ENCODE data around the gene SH3RF1.

GRCh38 chr4:169199184-169199583 is 71.6 kb downstream of the SH3RF1 start:
- no peak for TF ChIP-seq JUN (IDR thresholded peaks at IDR 0.05; ENCODE audit: low read depth, low read length)
- no peak for TF ChIP-seq CTCF (IDR thresholded peaks at IDR 0.05; ENCODE audit: control extremely low read depth in 1 of 3, insufficient read depth in 1 of 3, low read depth in 1 of 3, low read length in 3 of 3)
- TF ChIP-seq POLR2A (IDR thresholded peaks at IDR 0.05; ENCODE audit: control extremely low read depth in 1 of 2, low read depth in 2 of 2, low read length in 2 of 2) = no peak
- TF ChIP-seq POLR2AphosphoS5 (IDR thresholded peaks at IDR 0.05; ENCODE audit: low read depth, low read length) = no peak
- no peak for TF ChIP-seq HDAC2 (IDR thresholded peaks at IDR 0.05; ENCODE audit: borderline replicate concordance in 1 of 2, low read depth in 2 of 2, low read length in 2 of 2)
